GF-D8 (cell line): Measurements from ENCODE around the gene CFAP221.

Experiments used
- DNase-seq: peaks from one replicate; lab custom pipeline; 2025; lab: John Stamatoyannopoulos, UW

CFAP221 gene

DNA sequence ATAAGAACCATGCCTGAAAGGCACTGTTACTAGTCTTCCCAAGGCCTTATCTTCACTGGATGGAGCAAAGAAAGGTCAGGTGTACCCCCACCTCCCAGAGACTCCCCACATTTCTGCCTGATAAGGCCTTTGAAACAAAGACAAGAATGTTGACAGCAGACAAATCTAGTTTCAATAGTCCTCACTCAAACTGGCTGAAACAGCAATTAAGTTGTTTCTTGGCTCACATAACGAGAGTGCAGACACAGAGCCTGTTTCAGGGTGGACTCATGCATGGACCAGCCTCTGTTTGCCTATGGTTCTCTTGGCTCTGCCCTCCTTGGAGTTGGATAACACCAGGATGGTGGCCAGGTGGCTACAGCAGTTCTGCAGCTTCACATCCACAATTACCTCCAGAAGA is 7.5 kb upstream of the CFAP221 start:
- no peak for DNase-seq

DNA sequence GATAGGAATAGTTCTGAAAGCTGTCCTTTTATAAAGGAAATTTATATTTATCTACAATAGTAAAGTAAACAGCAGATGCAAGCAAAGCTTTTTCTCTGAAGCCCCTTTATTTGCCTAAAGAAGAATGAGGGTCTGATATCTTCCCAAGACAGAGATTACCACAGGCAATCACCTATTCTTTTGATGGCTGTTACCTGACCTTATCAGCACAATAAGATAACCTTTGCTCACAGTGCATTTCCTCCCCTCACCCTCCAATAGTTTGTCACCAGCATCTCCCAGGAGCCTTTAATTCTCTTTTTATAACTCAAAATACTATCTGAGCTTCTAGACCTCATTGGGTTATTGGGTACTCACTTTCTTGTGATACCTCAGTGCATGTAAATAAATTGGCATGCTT is 6.5 kb upstream of the CFAP221 start:
- DNase-seq, result no peak

DNA sequence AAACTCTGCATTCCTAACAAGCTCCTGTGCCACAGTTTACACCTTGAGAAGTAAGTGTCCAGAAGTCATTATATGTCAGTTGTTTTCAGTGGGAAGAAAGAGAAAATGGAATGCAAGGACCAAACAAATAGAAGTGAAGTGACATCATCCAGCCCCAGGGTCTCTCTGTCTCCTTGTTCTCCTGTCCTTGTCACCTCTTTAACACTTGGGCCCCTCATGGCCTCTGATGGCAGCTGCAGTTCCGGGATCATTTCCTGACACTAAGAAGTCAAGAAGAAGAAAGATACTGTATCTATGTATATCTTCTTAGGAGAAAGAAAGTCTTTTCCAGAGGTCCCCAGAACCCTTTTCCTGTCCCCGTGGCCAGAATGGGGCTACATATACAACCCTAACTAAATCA is 2.8 kb upstream of the CFAP221 start:
- no peak for DNase-seq

GRCh38 chr2:119544939-119545475 is 758 bp downstream of the CFAP221 start:
- DNase-seq, result no peak

DNA sequence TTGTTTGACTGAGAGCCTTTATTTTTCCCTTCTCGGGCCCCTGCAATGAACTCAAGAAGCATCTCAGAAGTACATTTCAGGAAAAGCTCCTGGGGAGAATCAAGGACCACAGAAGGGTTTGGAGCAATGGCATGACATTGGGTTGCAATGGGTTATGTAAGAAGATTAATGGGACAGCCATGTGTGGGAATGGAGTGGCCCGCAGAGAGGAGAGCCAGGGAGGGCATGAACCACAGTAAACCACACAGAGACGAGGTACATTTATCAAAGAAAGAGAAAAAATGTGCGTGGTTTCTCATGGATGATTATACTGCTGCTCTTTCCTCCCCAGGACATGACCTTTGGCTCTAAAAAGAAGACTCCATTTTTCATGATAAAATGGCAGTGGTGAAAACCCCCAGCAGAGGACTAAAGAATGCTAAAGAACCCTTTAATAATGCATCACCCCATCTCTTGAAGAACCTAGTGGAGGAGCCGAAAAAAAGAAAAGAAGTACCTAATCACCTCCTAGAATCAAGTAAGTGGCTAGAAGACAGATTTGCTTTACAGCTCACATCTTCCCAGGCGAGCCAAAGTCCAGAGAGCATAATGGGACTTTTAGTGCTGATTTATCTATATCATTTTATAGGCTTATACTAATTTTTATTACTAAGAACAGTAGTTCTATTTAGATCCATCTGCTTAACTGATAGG is 1.7 kb downstream of the CFAP221 start:
- no peak for DNase-seq

DNA sequence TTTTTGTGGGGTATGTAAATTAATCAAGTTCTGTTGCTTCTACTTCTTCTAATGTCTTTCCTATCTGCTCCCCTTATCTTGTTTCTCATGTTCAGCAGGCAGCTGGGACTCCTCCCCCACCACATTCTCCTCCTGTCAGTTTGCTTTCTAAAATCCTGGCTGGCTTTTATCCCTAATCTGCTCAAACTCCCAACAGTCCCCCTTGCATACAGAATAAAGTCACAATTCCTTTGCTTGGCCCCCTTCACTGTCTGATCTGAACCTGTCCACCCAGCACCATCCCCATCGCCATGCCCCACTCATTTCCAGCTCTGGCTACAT is 2.2 kb downstream of the CFAP221 start:
- no peak for DNase-seq

DNA sequence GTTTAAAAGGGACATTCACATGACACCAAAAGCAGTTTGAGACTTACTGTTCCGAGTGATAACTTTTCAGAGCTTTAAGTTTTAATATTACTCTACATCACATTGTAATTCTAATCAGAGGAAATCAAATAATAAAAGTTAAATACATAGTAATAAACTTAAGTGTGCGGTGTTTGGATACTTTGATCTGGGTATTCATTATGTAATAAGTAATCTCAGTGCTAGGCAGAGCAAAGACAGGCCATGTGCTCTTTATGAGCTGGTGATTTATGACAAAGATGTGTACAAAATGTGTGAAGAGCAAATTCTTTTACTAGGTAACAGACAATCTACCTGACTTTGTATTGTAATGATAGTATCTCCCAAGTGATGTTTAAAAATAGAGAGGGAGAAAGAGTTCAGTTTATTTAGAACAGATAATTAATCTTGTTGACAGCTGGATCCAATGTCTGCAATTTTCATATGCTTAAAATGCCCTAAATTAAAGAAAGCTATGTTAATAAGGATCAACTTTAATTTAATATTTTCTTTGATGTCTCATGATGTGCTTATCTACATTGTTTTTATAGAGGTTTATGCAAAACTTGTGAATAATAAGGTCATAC is 4.4 kb downstream of the CFAP221 start:
- DNase-seq, result no peak

DNA sequence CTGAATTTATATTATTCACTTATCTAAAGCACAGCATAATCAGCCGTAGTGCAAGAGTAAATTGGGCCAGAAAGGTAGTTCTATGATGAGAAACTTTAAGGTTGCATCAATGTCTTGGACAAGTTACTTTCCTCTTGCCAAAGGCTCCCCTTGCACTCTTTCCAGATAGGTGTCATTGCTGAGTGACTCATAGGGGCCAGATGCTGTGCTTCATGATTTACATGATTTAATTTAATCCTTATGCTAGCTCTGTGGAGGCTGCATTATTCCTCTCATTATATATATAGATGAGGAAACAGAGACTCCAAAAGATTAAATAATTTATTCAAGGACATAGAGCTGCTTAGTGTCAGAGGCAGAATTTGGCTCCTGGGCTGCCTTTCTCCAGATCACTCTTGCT is 5.0 kb downstream of the CFAP221 start:
- no peak for DNase-seq

- DNase-seq, result no peak
Measured at GRCh38 chr2:119550346-119550745, 6.1 kb downstream of the CFAP221 start.

GRCh38 chr2:119550856-119551255 is 6.6 kb downstream of the CFAP221 start:
- DNase-seq, result no peak

DNA sequence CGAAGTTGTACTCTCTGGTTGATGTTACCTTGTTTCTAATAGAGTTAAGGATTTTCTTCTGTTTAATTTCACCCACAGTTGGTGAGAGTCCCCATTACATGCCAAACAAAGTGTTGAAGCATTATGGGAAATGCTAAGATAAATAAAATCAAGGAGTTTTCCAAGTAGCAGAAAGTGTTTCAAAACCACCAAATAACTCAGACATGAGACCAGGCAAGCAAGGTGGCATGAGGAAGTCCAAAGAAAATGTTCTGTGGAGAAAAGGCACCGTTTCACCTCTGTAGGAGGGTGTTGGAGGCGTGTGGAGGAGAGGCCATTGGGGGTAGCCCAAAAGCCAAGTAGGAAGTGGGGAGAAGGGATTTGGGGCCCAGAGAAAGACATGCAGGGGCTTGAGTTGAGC is 8.7 kb downstream of the CFAP221 start:
- DNase-seq, result no peak

DNA sequence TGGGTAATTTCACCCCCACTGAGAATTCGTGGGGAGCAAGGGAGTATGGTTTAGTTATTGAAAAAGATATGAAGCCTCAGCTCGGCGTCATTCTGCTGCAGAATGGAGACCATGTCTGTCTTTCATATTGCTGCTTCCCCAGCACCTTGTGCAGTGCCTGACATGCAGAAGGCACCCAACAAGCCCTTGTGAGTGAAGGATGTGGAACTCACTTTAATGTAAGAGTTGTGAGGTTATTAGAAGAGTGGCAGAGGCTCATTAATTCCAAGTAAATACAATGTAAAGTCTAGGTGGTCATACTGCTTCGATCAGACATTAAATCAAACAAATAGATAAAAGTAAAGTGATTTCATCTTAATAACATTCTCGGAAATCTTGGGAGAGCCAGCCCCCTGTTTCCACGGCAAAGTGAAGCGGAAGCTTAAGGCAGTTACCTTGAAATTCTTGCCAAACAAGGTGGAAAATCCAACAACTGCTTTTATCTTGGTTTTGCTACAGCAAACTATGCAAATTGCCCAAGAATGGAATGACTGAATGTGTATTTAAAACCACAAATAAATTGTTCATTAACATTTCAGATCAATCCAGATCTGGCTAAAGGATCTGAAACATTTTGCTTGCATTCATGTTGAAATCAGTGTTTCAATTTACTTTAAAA is 9.6 kb downstream of the CFAP221 start:
- no peak for DNase-seq

GRCh38 chr2:119565481-119565880 is 21.2 kb downstream of the CFAP221 start:
- DNase-seq, result no peak

DNA sequence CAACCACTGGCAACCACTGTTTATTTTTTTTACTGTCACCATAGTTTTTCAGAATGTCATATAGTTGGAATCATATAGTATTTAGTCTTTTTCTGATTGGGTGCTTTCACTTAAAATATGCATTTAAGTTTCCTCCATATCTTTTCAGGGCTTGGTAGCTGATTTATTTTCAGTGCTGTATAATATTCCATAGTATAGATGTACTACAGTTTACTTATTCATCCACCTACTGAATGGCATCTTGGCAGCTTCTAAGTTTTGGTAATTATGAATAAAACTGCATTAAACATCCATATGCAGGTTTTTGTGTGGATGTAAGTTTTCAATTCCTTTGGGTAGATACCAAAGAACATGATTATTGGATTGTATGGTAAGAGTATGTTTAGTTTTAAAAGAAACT is 23.0 kb downstream of the CFAP221 start:
- DNase-seq, result no peak

DNA sequence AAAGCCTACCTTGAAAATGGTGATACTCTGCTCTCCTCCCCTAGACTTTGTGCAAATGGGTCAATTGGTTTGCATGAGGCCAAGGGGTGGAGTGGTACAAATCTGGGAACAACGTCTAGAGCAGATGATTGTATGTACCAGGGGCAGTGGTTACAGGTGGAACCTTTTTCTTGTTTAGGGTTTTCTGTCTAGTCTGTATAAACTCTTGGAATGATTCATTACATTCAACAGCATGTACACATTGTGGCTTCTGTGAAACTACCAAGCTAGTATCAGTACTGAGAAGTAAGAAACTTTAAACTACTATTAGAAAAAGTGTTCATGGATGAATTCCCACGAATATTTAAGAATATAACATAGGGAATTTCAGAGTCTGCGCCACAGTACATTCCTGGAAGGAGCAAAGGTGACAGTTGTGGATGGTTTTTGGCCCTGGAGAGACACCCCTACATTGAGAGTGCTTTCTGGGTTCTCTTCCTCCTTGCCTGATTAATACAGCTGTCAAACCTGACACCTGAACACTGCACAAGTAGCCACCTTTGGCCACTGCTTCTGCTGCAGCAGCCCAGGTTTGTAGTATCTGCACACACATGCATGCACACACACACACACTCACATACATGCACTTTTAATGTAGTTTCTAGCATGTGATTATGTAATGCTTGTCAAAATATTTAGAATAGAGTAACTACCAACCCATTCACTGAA is 30.0 kb downstream of the CFAP221 start:
- no peak for DNase-seq

DNA sequence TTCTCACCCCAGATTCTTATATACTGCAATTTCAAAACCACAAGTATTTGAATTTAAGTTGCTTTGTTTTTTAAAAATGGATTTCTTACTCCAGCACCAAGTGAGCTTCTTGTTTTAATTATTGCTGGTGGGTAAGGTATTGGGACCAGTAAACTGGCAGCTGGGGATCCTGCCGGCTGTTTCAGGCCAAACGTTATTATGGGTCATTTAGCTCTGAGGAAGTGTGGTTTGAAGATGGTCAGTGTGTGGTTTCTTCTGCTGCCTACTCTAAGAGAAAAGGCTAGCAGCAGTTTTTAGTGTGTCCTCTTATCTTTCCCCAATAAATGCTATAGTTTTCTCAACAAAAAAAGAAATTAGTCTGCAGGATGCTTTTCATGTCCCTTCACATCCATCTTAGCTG is 30.6 kb downstream of the CFAP221 start:
- DNase-seq, result no peak

GRCh38 chr2:119575439-119575838 is 31.2 kb downstream of the CFAP221 start:
- no peak for DNase-seq

DNA sequence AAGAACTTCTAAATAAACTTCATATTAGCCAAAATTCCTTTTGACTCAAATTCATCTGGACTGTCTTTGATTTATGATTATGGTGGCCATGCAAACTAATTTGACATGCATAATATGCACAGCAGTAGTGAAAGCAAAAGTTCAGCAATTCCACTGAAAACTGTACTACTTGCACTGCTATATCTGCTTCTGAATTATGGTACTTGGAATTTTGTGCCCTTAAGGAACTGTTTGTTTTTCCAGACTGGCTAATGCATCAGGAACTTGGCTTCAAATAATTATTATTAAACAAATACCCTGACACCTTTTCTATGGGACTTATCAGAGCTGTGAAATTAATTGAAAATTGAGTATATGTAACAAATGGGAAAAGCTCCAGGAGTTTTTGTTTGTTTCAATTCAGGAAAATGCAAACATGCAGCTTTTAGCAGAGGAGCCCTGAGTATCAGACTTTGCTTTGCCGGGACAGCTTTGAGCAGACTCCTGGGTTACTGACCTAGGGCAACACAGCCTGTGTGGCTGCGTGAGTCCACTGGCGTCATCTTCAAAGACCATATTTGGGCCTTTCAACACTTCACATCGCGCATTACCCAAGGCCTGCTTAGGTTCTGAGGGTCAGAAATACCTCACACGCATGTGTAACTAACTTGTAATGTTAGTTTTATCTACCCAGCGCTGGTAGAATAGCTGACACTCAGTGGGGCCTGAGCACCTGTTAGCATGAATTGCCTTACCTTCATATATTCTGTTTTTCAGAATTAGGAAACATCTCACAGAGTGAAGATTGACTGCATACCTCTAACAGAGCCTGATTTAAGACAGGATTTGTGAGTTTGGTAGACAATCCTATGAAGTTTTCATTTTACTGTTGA is 35.4 kb downstream of the CFAP221 start:
- DNase-seq, result no peak

GRCh38 chr2:119580550-119581072 is 36.4 kb downstream of the CFAP221 start:
- DNase-seq, result no peak

DNA sequence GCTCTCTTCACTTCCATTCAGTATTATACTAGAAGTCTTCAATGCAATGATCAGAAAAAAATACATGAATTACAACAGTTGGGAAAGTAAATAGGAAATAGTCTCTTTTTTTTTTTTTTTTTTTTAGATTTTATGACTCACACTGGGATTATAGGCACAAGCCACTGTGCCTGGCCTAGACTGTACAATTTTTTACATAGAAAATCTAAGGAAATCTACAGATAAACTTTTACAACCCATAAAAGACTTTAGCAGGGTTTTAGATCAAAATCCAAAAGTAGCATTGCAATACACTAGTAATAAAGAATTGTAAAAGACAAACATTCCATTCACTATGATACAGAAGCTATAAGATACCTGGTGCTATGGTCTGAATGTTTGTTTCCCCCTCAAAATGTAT is 39.0 kb downstream of the CFAP221 start:
- no peak for DNase-seq

DNA sequence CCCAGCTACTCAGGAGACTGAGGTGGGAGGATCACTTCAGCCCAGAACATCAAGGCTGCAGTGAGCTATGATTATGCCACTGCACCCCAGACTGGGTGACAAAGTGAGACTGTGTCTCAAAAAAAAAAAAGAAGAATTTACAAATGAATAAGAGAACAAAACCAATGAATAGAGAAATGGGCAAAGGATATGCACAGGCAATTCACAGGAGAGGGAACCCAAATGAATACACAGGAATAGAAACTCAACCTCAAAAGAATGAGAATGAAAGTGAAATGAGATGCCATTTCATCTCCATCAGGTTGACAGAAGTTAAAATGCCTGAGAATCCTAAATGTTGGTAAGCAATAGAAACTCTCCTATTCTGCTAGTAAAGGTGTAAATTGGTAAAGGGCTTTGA is 40.2 kb downstream of the CFAP221 start:
- DNase-seq, result no peak

DNA sequence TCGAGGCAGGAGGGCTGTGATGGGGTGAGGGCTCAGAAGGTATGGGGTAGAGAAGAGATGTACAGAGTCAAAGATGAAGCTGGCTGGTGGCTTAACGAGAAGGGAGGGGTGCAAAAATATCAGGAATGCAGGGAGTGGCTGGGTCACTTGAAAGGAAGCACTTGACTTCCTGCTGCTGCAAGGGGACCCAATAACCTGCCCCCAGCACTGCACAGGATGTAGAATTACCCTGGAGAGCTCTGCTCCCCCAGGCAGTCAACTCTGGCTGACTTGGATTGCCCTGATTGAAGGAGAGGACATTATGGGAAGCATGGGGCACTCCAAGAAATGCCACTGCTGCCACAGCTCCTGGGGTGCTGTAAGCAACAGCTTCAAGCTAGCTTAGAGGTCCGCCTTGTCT is 41.8 kb downstream of the CFAP221 start:
- DNase-seq, result no peak
